ENCODE data around the gene PIERCE2.

- no peak for TF ChIP-seq POLR2AphosphoS5 (IDR thresholded peaks at IDR 0.05; ENCODE audit: low read depth, low read length)
- no peak for TF ChIP-seq SIN3A (IDR thresholded peaks at IDR 0.05; ENCODE audit: borderline replicate concordance, insufficient read depth, low read length)
- TF ChIP-seq, protein P1, sequence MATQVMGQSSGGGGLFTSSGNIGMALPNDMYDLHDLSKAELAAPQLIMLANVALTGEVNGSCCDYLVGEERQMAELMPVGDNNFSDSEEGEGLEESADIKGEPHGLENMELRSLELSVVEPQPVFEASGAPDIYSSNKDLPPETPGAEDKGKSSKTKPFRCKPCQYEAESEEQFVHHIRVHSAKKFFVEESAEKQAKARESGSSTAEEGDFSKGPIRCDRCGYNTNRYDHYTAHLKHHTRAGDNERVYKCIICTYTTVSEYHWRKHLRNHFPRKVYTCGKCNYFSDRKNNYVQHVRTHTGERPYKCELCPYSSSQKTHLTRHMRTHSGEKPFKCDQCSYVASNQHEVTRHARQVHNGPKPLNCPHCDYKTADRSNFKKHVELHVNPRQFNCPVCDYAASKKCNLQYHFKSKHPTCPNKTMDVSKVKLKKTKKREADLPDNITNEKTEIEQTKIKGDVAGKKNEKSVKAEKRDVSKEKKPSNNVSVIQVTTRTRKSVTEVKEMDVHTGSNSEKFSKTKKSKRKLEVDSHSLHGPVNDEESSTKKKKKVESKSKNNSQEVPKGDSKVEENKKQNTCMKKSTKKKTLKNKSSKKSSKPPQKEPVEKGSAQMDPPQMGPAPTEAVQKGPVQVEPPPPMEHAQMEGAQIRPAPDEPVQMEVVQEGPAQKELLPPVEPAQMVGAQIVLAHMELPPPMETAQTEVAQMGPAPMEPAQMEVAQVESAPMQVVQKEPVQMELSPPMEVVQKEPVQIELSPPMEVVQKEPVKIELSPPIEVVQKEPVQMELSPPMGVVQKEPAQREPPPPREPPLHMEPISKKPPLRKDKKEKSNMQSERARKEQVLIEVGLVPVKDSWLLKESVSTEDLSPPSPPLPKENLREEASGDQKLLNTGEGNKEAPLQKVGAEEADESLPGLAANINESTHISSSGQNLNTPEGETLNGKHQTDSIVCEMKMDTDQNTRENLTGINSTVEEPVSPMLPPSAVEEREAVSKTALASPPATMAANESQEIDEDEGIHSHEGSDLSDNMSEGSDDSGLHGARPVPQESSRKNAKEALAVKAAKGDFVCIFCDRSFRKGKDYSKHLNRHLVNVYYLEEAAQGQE (IDR thresholded peaks at IDR 0.05; ENCODE audit: insufficient read depth in 1 of 2, low read depth in 2 of 2, low read length in 2 of 2), result no peak
Observed at GRCh38 chr15:55379095-55379494, 29.2 kb upstream of the PIERCE2 start.
